HepG2 (cell line): Measurements from ENCODE around the gene SEMA5B. TPM values are rescaled to one million over a fixed set of nuclear protein-coding genes. Genes with fewer than 3 reads are reported as not detected.

Experiments used
- ATAC-seq: fragments of 200-7000 bp; cut with Tn5 transposase; 3 replicates; pipeline ENCODE4 v1.9.1; 2020; ENCODE audit warnings: mild to moderate bottlenecking, moderate library complexity
- BruUV-seq: library from RNA; stranded (reverse); fragments of 400-500 nt; replicated peaks from 2 replicates; lab custom pipeline; 2021; lab: Mats Ljungman, UMichigan
- CTCF ChIA-PET: fragments of 300-600 bp; formaldehyde crosslinking; extraction: SDS; loops from one replicate; lab custom pipeline; 2021; ENCODE audit warnings: low total read pairs, inconsistent platforms, low intra/inter-chr PET ratio; lab: Yijun Ruan, JAX
- POLR2A ChIA-PET: fragments of 350-600 bp; sonication (Branson Sonifier 250); formaldehyde crosslinking; loops from one replicate; lab custom pipeline; 2020; ENCODE audit warnings: antibody characterized with exemption, inconsistent platforms; lab: Yijun Ruan, JAX
- DNase-seq: peaks from one replicate; pipeline ENCODE4 v3.0.0-alpha.2; 2015; ENCODE audit warnings: low spot score
- FAIRE-seq: peaks from 3 replicates; lab custom pipeline; 2011; peaks lifted over from hg19 to GRCh38; lab: Jason Lieb, UNC
- H2AFZ ChIP-seq: one replicate; pipeline ENCODE4 v1.6.1; 2011; ENCODE audit warnings: low read length, inconsistent platforms
- H3K27ac ChIP-seq: fragments of 300-600 bp; 3 replicates; pipeline ENCODE4 v1.8.0; 2011; ENCODE audit warnings: mixed run types, mild to moderate bottlenecking, mixed read lengths, low read length, inconsistent platforms; ENCODE audit not compliant: insufficient read depth; ENCODE audit errors: extremely low read length
- H3K27me3 ChIP-seq, 2 experiments: fragments of 200-600 bp in 1 of 2; 2 replicates in 1 of 2; 3 replicates in 1 of 2; pipeline versions ENCODE4 v1.6.0 to v1.8.0; 2011; ENCODE audit warnings: low read length in 2 of 2, mild to moderate bottlenecking in 2 of 2, moderate library complexity in 2 of 2, inconsistent platforms in 1 of 2; ENCODE audit not compliant: insufficient read depth in 2 of 2, control insufficient read depth in 1 of 2
- H3K36me3 ChIP-seq, 2 experiments: fragments of 200-600 bp in 1 of 2; replicated peaks in 1 of 2; 2 replicates in 1 of 2; 3 replicates in 1 of 2; pipeline versions ENCODE4 v1.5.1 to v1.8.0; 2011; ENCODE audit warnings: low read length in 2 of 2, inconsistent platforms in 1 of 2; ENCODE audit not compliant: insufficient read depth in 2 of 2, control insufficient read depth in 1 of 2
- H3K4me1 ChIP-seq: 2 replicates; pipeline ENCODE4 v1.5.1; 2012; ENCODE audit warnings: low read length, inconsistent platforms; ENCODE audit not compliant: insufficient read depth
- H3K4me2 ChIP-seq: 2 replicates; pipeline ENCODE4 v1.6.0; 2011; ENCODE audit warnings: low read depth, low read length, inconsistent platforms
- H3K4me3 ChIP-seq, 3 experiments: fragments of 200-600 bp in 1 of 3; sonication (generic), shearing (Covaris generic) in 1 of 3; replicated peaks in 1 of 3; 2 replicates each; pipeline ENCODE4 v1.5.1; 2011 to 2016; ENCODE audit warnings: low read length in 3 of 3, inconsistent platforms in 2 of 3, low read depth in 2 of 3, mild to moderate bottlenecking in 2 of 3, control low read depth in 1 of 3, mixed read lengths in 1 of 3; ENCODE audit not compliant: insufficient read depth in 1 of 3
- H3K79me2 ChIP-seq: one replicate; pipeline ENCODE4 v1.6.1; 2011; ENCODE audit warnings: low read length, inconsistent platforms; ENCODE audit not compliant: insufficient read depth
- H3K9ac ChIP-seq: 2 replicates; pipeline ENCODE4 v1.6.0; 2011; ENCODE audit warnings: mild to moderate bottlenecking, low read depth, low read length, inconsistent platforms; ENCODE audit not compliant: insufficient read depth
- H3K9me3 ChIP-seq: 2 replicates; pipeline ENCODE4 v1.5.1; 2012; ENCODE audit warnings: mild to moderate bottlenecking, low read length
- H4K20me1 ChIP-seq: 2 replicates; pipeline ENCODE4 v1.6.0; 2011; ENCODE audit warnings: inconsistent platforms, mild to moderate bottlenecking, low read length, moderate library complexity; ENCODE audit not compliant: insufficient read depth
- AHDC1 ChIP-seq: sonication (generic); formaldehyde crosslinking; IDR thresholded peaks from 2 replicates; pipeline ENCODE4 v1.5.1; 2020; ENCODE audit warnings: mild to moderate bottlenecking, missing genetic modification reagents, borderline replicate concordance
- ESRRA ChIP-seq: sonication (generic); formaldehyde crosslinking; IDR thresholded peaks from 2 replicates; pipeline ENCODE4 v1.5.1; 2020; ENCODE audit warnings: mild to moderate bottlenecking, low read depth, missing genetic modification reagents
- HNRNPUL1 ChIP-seq: fragments of 200-400 bp; formaldehyde crosslinking; IDR thresholded peaks from 2 replicates; pipeline ENCODE4 v1.6.1; 2017; ENCODE audit warnings: low read depth, mild to moderate bottlenecking, low read length, moderate library complexity
- MAFF ChIP-seq: IDR thresholded peaks from 2 replicates; pipeline ENCODE4 v1.6.1; 2011; ENCODE audit warnings: low read depth, low read length, improper control_type of control experiment
- MYPOP ChIP-seq: sonication (generic); formaldehyde crosslinking; IDR thresholded peaks from 2 replicates; pipeline ENCODE4 v1.8.1; 2023; ENCODE audit warnings: mild to moderate bottlenecking, moderate library complexity, missing genetic modification reagents
- NR0B2 ChIP-seq: sonication (generic); formaldehyde crosslinking; IDR thresholded peaks from 2 replicates; pipeline ENCODE4 v1.4.0; 2020; ENCODE audit warnings: mild to moderate bottlenecking, missing genetic modification reagents
- NR2C2 ChIP-seq: sonication (generic); formaldehyde crosslinking; IDR thresholded peaks from 2 replicates; pipeline ENCODE4 v1.4.0; 2020; ENCODE audit warnings: missing genetic modification reagents, mild to moderate bottlenecking, moderate library complexity, borderline replicate concordance
- PATZ1 ChIP-seq: sonication (generic); formaldehyde crosslinking; IDR thresholded peaks from 2 replicates; pipeline ENCODE4 v1.4.0; 2020; ENCODE audit warnings: missing genetic modification reagents
- RORA ChIP-seq: sonication (generic); formaldehyde crosslinking; IDR thresholded peaks from 2 replicates; pipeline ENCODE4 v1.5.0; 2020; ENCODE audit warnings: mild to moderate bottlenecking, missing genetic modification reagents, moderate library complexity
- SCMH1 ChIP-seq: sonication (generic); formaldehyde crosslinking; IDR thresholded peaks from 2 replicates; pipeline ENCODE4 v1.9.0; 2021; ENCODE audit warnings: missing genetic modification reagents, mild to moderate bottlenecking, borderline replicate concordance
- ZFP90 ChIP-seq: sonication (generic); formaldehyde crosslinking; IDR thresholded peaks from 2 replicates; pipeline ENCODE4 v1.8.0; 2022; ENCODE audit warnings: missing genetic modification reagents, mild to moderate bottlenecking, inconsistent platforms, borderline replicate concordance
- ZNF510 ChIP-seq: sonication (generic); formaldehyde crosslinking; IDR thresholded peaks from 2 replicates; pipeline ENCODE4 v1.4.0; 2020; ENCODE audit warnings: low read depth, mild to moderate bottlenecking, missing genetic modification reagents
- ZNF556 ChIP-seq: sonication (generic); formaldehyde crosslinking; IDR thresholded peaks from 2 replicates; pipeline ENCODE4 v1.4.0; 2020; ENCODE audit warnings: mild to moderate bottlenecking, missing genetic modification reagents, borderline replicate concordance
- ZNF557 ChIP-seq: sonication (generic); formaldehyde crosslinking; IDR thresholded peaks from 2 replicates; pipeline ENCODE4 v1.4.0; 2020; ENCODE audit warnings: missing genetic modification reagents
- ZNF75D ChIP-seq: sonication (generic); formaldehyde crosslinking; IDR thresholded peaks from 2 replicates; pipeline ENCODE4 v1.8.1; 2023; ENCODE audit warnings: missing genetic modification reagents, mild to moderate bottlenecking, borderline replicate concordance
- WGBS: methylation state at CpG from one replicate; pipeline ENCODE4 v1.1.6; 2017; ENCODE audit warnings: low lambda C conversion rate; 5-methylcytosine and 5-hydroxymethylcytosine counted together
- in situ Hi-C: cut with HindIII; loops from 2 replicates; pipeline ENCODE4 v1.10.0; 2017; ENCODE audit warnings: low pct_unique_long_range_greater_than_20kb; ENCODE audit not compliant: extremely low pct_ligation_motif_present
- intact Hi-C: fragments of 100-400 bp; cut with micrococcal nuclease; formaldehyde crosslinking; loops from one replicate; pipeline ENCODE4 v1.10.0; 2022; ENCODE audit not compliant: unreplicated experiment
- polyA plus RNA-seq, 8 experiments: library from polyadenylated mRNA; depleted of rRNA in 3 of 8; stranded (reverse) in 7 of 8; unstranded in 1 of 8; fragments of >200 nt; fragmentation: Illumina TruSeq in 4 of 8; extraction: Trizol in 4 of 8; gene quantifications; 2 replicates each; pipeline versions ENCODE4 v1.2.1 to v1.2.3, GENCODE V29; 2011 to 2016; ENCODE audit warnings: low read depth in 4 of 8, missing spikeins in 1 of 8, mixed read lengths in 1 of 8; ENCODE audit not compliant: insufficient read depth in 1 of 8
- total RNA-seq, 5 experiments: library from RNA; depleted of rRNA; stranded (reverse); fragments of >200 nt; fragmentation: Illumina TruSeq; extraction: Trizol; gene quantifications; 2 replicates each; pipeline ENCODE4 v1.2.3, GENCODE V29; 2016; ENCODE audit warnings: low read depth in 1 of 5

The SEMA5B gene
- total and polyA plus RNA-seq, 2 of the 13 experiments (the other 11 are each of a cell fraction or from before 2014, with no cell fraction given) = not detected

GRCh38 chr3:122936335-122936734, 91.2 kb downstream of the SEMA5B start:
- CTCF ChIA-PET = no interaction called here
- Histone ChIP-seq H3K27ac (no peak overlapping the region), H3K9ac (no peak overlapping the region), H3K4me3 (no peak overlapping the region), H3K27me3 (peaks cover 0 to 9% of the 10 kb centered on the region in 2 experiments; a peak in 1 of 5 replicates), H3K79me2 (no peaks in the 10 kb centered on the region), H2AFZ (no peak overlapping the region), H4K20me1 (no peaks in the 10 kb centered on the region), H3K36me3 (no peaks in the 10 kb centered on the region), H3K9me3 (no peaks in the 10 kb centered on the region), H3K4me1 (peaks cover 26% of the 10 kb centered on the region), H3K4me2 (peak overlapping the region; percentile 14; the same call in 1 of the 2 replicates)
- intact Hi-C loops = no loop called here
- DNase-seq (no peak), ATAC-seq (no peak; the same call in 2 of the 3 replicates), FAIRE-seq (no peak)
- in situ Hi-C loops = no loop called here
- 9% methylated on average over 5 of the region's 9 CpGs for WGBS
- POLR2A ChIA-PET = no interaction called here
- no TSS peak for BruUV-seq
- TF ChIP-seq ESRRA (CRISPR knock-in tag) (no peak), RORA (no peak), ZNF557 (CRISPR knock-in tag) (no peak), PATZ1 (CRISPR knock-in tag) (no peak), NR2C2 (CRISPR knock-in tag) (no peak), SCMH1 (CRISPR knock-in tag) (no peak), NR0B2 (CRISPR knock-in tag) (no peak), ZNF556 (CRISPR knock-in tag) (no peak), ZNF75D (no peak), MAFF (no peak), ZNF510 (CRISPR knock-in tag) (no peak), HNRNPUL1 (no peak), MYPOP (CRISPR knock-in tag) (no peak), ZFP90 (CRISPR knock-in tag) (no peak), AHDC1 (CRISPR knock-in tag) (no peak)
